NT2/D1 (cell line): ENCODE measurements around the gene MSH4.

Experiments used
- YY1 ChIP-seq: IDR thresholded peaks from 2 replicates; pipeline ENCODE4 v1.6.1; 2011; ENCODE audit not compliant: insufficient read length, insufficient read depth
- ZNF274 ChIP-seq: IDR thresholded peaks from 2 replicates; pipeline ENCODE4 v1.6.1; 2011; ENCODE audit warnings: mild to moderate bottlenecking, low read depth, low read length

DNA sequence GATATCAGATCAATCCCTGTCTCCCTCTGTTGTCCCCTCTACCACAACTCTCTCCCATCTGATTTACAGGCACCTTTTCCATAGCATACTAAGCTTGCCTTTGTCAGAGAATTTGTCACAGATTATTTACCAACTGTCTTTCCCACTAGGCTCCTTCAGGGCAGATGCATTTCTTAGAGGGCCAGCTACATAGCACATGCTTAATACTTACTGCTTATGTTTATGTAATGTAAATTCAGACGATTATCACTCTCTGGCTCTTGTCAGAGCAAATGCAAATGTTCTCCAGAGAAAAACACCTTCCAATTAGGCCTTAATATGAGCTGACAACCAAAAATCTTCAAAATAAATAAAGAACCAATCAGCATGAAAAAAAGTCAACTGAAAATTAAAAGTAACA is 25.9 kb upstream of the MSH4 start:
- TF ChIP-seq ZNF274 (no peak), YY1 (no peak)
